Activated CD8-positive, alpha-beta memory T cell treated with anti-CD3 and anti-CD28 coated beads for 4 hours (primary cell): ENCODE measurements around the gene WDR59.

ENCODE experiments used
- DNase-seq, 2 donors: peaks; one replicate each; pipeline ENCODE4 v3.0.0-alpha.2; 2020; ENCODE audit warnings: low read depth in 2 of 2

WDR59 gene

GRCh38 chr16:74903120-74903519 lies 81.8 kb downstream of the WDR59 start:
- DNase-seq = no peak

- DNase-seq = no peak
These were observed 82.8 kb downstream of the WDR59 start for GRCh38 chr16:74902161-74902560.

GRCh38 chr16:74901606-74902005 lies 83.3 kb downstream of the WDR59 start:
- DNase-seq = no peak

GRCh38 chr16:74899816-74900215 lies 85.1 kb downstream of the WDR59 start:
- DNase-seq = no peak

GRCh38 chr16:74898659-74899058 lies 86.3 kb downstream of the WDR59 start:
- DNase-seq = no peak

GRCh38 chr16:74896389-74897370 lies 88.2 kb downstream of the WDR59 start:
- no peak for DNase-seq

GRCh38 chr16:74893541-74893940 lies 91.4 kb downstream of the WDR59 start:
- no peak for DNase-seq

- no peak for DNase-seq
These were observed 92.1 kb downstream of the WDR59 start for GRCh38 chr16:74892574-74893461.

- DNase-seq = no peak
These were observed 96.0 kb downstream of the WDR59 start for GRCh38 chr16:74888888-74889287.

- DNase-seq = no peak
These were observed 96.6 kb downstream of the WDR59 start for GRCh38 chr16:74888232-74888862.

- DNase-seq = no peak
These were observed 97.8 kb downstream of the WDR59 start for GRCh38 chr16:74887084-74887483.

- no peak for DNase-seq
These were observed 107.2 kb downstream of the WDR59 start for GRCh38 chr16:74877706-74878105.

- no peak for DNase-seq
These were observed 109.9 kb downstream of the WDR59 start for GRCh38 chr16:74874912-74875546.

- no peak for DNase-seq
These were observed 110.8 kb downstream of the WDR59 start for GRCh38 chr16:74874123-74874522.

- DNase-seq = no peak
These were observed 112.6 kb downstream of the WDR59 start for GRCh38 chr16:74872302-74872701.

- DNase-seq = no peak
These were observed 113.3 kb downstream of the WDR59 start for GRCh38 chr16:74871608-74872007.

- DNase-seq = no peak
These were observed 116.4 kb downstream of the WDR59 start for GRCh38 chr16:74868501-74868900.

GRCh38 chr16:74868035-74868434 lies 116.9 kb downstream of the WDR59 start:
- DNase-seq = no peak

GRCh38 chr16:74867281-74867849 lies 117.6 kb downstream of the WDR59 start:
- no peak for DNase-seq

- DNase-seq = no peak
These were observed 118.9 kb downstream of the WDR59 start for GRCh38 chr16:74865922-74866598.
